ENCODE measurements around the gene F2RL3. TPM values are rescaled to one million over a fixed set of nuclear protein-coding genes. Genes with fewer than 3 reads are reported as not detected.

The F2RL3 gene
- total and polyA plus RNA-seq, 9 of the 15 experiments (the other 6 are each of a cell fraction or from before 2014, with no cell fraction given), result 1.4 to 27.6 (median 11.9) TPM

DNA sequence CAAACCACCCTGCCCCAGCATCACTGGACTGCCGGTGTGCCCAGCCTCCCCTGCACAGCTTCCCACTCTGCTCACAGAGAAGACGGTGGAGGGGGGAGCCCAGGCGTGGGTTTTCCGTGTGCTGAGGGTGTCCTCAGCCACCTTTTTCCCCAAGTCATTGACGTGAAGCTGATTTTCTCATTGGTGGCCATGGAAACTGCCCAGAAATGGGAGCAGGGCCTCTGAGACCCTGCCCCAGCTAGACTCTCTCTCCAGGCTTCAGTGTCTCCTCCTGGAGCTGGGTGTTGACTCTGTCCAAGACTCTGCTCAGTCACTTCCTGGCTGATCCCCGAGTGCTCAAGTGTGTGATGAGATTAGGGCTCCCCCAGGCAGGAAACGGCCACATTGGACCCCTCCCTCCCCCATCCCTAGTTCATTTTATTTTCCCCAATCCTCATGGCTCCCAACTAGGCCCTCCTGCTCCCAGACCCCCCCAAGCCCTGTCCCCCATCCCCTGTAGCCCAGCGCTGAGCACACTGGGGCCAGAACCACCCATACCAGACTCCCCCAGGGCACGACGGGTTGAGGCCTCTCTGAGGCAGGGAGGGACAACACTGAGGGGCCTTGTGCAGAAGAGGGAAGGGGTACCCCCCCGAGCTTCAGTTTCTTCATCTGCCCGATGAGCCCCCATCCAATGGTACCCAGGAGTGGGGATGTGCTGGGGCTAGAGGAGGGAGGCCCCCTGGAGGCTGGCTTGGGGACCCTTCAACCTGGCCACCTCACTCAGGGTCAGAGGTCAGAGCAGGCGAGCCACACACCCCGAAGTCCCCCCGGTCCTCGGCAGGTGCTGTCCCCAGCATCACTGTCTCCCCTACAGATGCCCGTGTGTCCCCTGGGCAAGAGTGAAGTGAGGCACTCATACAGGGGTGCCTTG is 1.2 kb upstream of the F2RL3 start (continued):
- TF ChIP-seq TBL1XR1 (IDR thresholded peaks at IDR 0.05; ENCODE audit: low read length in 2 of 2) (peak in 1 of 2 experiments; percentile 14; a peak in 1 of 4 replicates), ZNF699 (CRISPR knock-in tag; IDR thresholded peaks at IDR 0.05; ENCODE audit: insufficient replicate concordance) (no peak), VEZF1 (CRISPR knock-in tag; IDR thresholded peaks at IDR 0.05) (peak; percentile 62), ZNF232 (CRISPR knock-in tag; IDR thresholded peaks at IDR 0.05) (no peak), DACH1 (IDR thresholded peaks at IDR 0.05; ENCODE audit: partially characterized antibody) (no peak), ZNF408 (CRISPR knock-in tag; IDR thresholded peaks at IDR 0.05; ENCODE audit: low read depth) (no peak), STAT6 (CRISPR knock-in tag; IDR thresholded peaks at IDR 0.05) (no peak), SNIP1 (IDR thresholded peaks at IDR 0.05; ENCODE audit: low read depth) (no peak), MAFF (IDR thresholded peaks at IDR 0.05; ENCODE audit: low read length) (peak; percentile 7; the same call in 1 of the 2 replicates), PHF21A (IDR thresholded peaks at IDR 0.05; ENCODE audit: borderline replicate concordance, low read depth) (no peak), RBM25 (IDR thresholded peaks at IDR 0.05; ENCODE audit: low read depth, low read length, severe bottlenecking) (no peak), HIVEP1 (CRISPR knock-in tag; IDR thresholded peaks at IDR 0.05) (no peak), ZNF143 (CRISPR knock-in tag; IDR thresholded peaks at IDR 0.05) (no peak), RCOR1 (IDR thresholded peaks at IDR 0.05; ENCODE audit: borderline replicate concordance in 1 of 2, low read depth in 2 of 2, low read length in 2 of 2) (no peak; a peak in 1 of 4 replicates), NUFIP1 (IDR thresholded peaks at IDR 0.05; ENCODE audit: partially characterized antibody) (no peak), ZNF445 (CRISPR knock-in tag; IDR thresholded peaks at IDR 0.05; ENCODE audit: low read depth) (no peak), ZNF830 (CRISPR knock-in tag; IDR thresholded peaks at IDR 0.05) (no peak), STAG1 (CRISPR knock-in tag; IDR thresholded peaks at IDR 0.05; ENCODE audit: borderline replicate concordance) (no peak)
- TF ChIP-seq, protein P1, sequence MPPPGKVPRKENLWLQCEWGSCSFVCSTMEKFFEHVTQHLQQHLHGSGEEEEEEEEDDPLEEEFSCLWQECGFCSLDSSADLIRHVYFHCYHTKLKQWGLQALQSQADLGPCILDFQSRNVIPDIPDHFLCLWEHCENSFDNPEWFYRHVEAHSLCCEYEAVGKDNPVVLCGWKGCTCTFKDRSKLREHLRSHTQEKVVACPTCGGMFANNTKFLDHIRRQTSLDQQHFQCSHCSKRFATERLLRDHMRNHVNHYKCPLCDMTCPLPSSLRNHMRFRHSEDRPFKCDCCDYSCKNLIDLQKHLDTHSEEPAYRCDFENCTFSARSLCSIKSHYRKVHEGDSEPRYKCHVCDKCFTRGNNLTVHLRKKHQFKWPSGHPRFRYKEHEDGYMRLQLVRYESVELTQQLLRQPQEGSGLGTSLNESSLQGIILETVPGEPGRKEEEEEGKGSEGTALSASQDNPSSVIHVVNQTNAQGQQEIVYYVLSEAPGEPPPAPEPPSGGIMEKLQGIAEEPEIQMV (tag; conservative IDR thresholded peaks at IDR 0.05; ENCODE audit: low read depth), result no peak; the same call in 1 of the 2 replicates
- TF ChIP-seq, protein P2, sequence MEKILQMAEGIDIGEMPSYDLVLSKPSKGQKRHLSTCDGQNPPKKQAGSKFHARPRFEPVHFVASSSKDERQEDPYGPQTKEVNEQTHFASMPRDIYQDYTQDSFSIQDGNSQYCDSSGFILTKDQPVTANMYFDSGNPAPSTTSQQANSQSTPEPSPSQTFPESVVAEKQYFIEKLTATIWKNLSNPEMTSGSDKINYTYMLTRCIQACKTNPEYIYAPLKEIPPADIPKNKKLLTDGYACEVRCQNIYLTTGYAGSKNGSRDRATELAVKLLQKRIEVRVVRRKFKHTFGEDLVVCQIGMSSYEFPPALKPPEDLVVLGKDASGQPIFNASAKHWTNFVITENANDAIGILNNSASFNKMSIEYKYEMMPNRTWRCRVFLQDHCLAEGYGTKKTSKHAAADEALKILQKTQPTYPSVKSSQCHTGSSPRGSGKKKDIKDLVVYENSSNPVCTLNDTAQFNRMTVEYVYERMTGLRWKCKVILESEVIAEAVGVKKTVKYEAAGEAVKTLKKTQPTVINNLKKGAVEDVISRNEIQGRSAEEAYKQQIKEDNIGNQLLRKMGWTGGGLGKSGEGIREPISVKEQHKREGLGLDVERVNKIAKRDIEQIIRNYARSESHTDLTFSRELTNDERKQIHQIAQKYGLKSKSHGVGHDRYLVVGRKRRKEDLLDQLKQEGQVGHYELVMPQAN (IDR thresholded peaks at IDR 0.05; ENCODE audit: borderline replicate concordance), result no peak
